ENCODE results near the gene UVRAG.

Gene UVRAG

GRCh38 chr11:75820645-75821044 is 5.6 kb downstream of the UVRAG start:
- no peak for TF ChIP-seq CTCF (IDR thresholded peaks at IDR 0.05; ENCODE audit: low read depth, low read length)
- peak; percentile 48 to 59 for DNase-seq (ENCODE audit: low read depth in 2 of 2)
- no peak overlapping the region for H3K4me3 ChIP-seq (replicated peaks in 1 of 2; ENCODE audit: low read depth in 2 of 2, low read length in 2 of 2)

GRCh38 chr11:75821202-75821601 is 6.2 kb downstream of the UVRAG start:
- no peak for DNase-seq (ENCODE audit: low read depth in 2 of 2)
- TF ChIP-seq CTCF (IDR thresholded peaks at IDR 0.05; ENCODE audit: low read depth, low read length), result no peak
- H3K4me3 ChIP-seq (replicated peaks in 1 of 2; ENCODE audit: low read depth in 2 of 2, low read length in 2 of 2), result no peak overlapping the region

GRCh38 chr11:75822541-75822940 is 7.5 kb downstream of the UVRAG start:
- DNase-seq (ENCODE audit: low read depth in 2 of 2), result no peak
- no peak for TF ChIP-seq CTCF (IDR thresholded peaks at IDR 0.05; ENCODE audit: low read depth, low read length)
- no peak overlapping the region for H3K4me3 ChIP-seq (replicated peaks in 1 of 2; ENCODE audit: low read depth in 2 of 2, low read length in 2 of 2)

GRCh38 chr11:75823415-75823814 is 8.4 kb downstream of the UVRAG start:
- no peak overlapping the region for H3K4me3 ChIP-seq (replicated peaks in 1 of 2; ENCODE audit: low read depth in 2 of 2, low read length in 2 of 2)
- no peak for DNase-seq (ENCODE audit: low read depth in 2 of 2)
- no peak for TF ChIP-seq CTCF (IDR thresholded peaks at IDR 0.05; ENCODE audit: low read depth, low read length)

- peak; percentile 16 to 20 for DNase-seq (ENCODE audit: low read depth in 2 of 2)
- H3K4me3 ChIP-seq (replicated peaks in 1 of 2; ENCODE audit: low read depth in 2 of 2, low read length in 2 of 2), result no peak overlapping the region
- TF ChIP-seq CTCF (IDR thresholded peaks at IDR 0.05; ENCODE audit: low read depth, low read length), result no peak
Observed at GRCh38 chr11:75823946-75824345, 8.9 kb downstream of the UVRAG start.

- no peak for TF ChIP-seq CTCF (IDR thresholded peaks at IDR 0.05; ENCODE audit: low read depth, low read length)
- no peak overlapping the region for H3K4me3 ChIP-seq (replicated peaks in 1 of 2; ENCODE audit: low read depth in 2 of 2, low read length in 2 of 2)
- DNase-seq (ENCODE audit: low read depth in 2 of 2), result peak; percentile 73 to 82
Observed at GRCh38 chr11:75826461-75827230, 11.6 kb downstream of the UVRAG start.

- TF ChIP-seq CTCF (IDR thresholded peaks at IDR 0.05; ENCODE audit: low read depth, low read length), result no peak
- no peak overlapping the region for H3K4me3 ChIP-seq (replicated peaks in 1 of 2; ENCODE audit: low read depth in 2 of 2, low read length in 2 of 2)
- DNase-seq (ENCODE audit: low read depth in 2 of 2), result peak; percentile 34 to 36
Observed at GRCh38 chr11:75827562-75827961, 12.6 kb downstream of the UVRAG start.

All from cardiac fibroblast (primary cell).